DMS 273 (cell line): ENCODE data around the gene TRMU.

Experiments
- DNase-seq: peaks from one replicate; lab custom pipeline; 2025; ENCODE audit not compliant: unreplicated experiment; lab: John Stamatoyannopoulos, UW

The TRMU gene

GRCh38 chr22:46336119-46337078 lies 885 bp downstream of the TRMU start:
- peak; percentile 45 for DNase-seq

GRCh38 chr22:46337870-46338269 lies 2.4 kb downstream of the TRMU start:
- DNase-seq = no peak

GRCh38 chr22:46338636-46339035 lies 3.1 kb downstream of the TRMU start:
- DNase-seq = no peak

GRCh38 chr22:46339956-46340355 lies 4.4 kb downstream of the TRMU start:
- no peak for DNase-seq

GRCh38 chr22:46340676-46341075 lies 5.2 kb downstream of the TRMU start:
- no peak for DNase-seq

GRCh38 chr22:46346680-46347405 lies 11.3 kb downstream of the TRMU start:
- no peak for DNase-seq

GRCh38 chr22:46347646-46348045 lies 12.1 kb downstream of the TRMU start:
- no peak for DNase-seq

GRCh38 chr22:46348099-46348695 lies 12.7 kb downstream of the TRMU start:
- DNase-seq = no peak

GRCh38 chr22:46349238-46349637 lies 13.7 kb downstream of the TRMU start:
- DNase-seq = no peak

- DNase-seq = no peak
Measured at GRCh38 chr22:46349681-46350080, 14.2 kb downstream of the TRMU start.

GRCh38 chr22:46350121-46350520 lies 14.6 kb downstream of the TRMU start:
- DNase-seq = no peak

- no peak for DNase-seq
Measured at GRCh38 chr22:46350646-46351045, 15.1 kb downstream of the TRMU start.

- DNase-seq = no peak
Measured at GRCh38 chr22:46351131-46351735, 15.7 kb downstream of the TRMU start.

- no peak for DNase-seq
Measured at GRCh38 chr22:46351767-46352166, 16.3 kb downstream of the TRMU start.

- DNase-seq = no peak
Measured at GRCh38 chr22:46352276-46352675, 16.8 kb downstream of the TRMU start.

- peak; percentile 91 for DNase-seq
Measured at GRCh38 chr22:46352691-46353386, 17.3 kb downstream of the TRMU start.

- peak; percentile 34 for DNase-seq
Measured at GRCh38 chr22:46353483-46354105, 18.1 kb downstream of the TRMU start.

- peak; percentile 15 for DNase-seq
Measured at GRCh38 chr22:46354176-46354992, 18.9 kb downstream of the TRMU start.

- DNase-seq = no peak
Measured at GRCh38 chr22:46354993-46355305, 19.4 kb downstream of the TRMU start.
